ENCODE results near the gene NT5M. TPM values are rescaled to one million over a fixed set of nuclear protein-coding genes. Genes with fewer than 3 reads are reported as not detected.

Gene NT5M
- total and polyA plus RNA-seq, 10 donors = 1.2 to 3.6 (median 2.6) TPM

GRCh38 chr17:17303847-17304490, 796 bp downstream of the NT5M start:
- peaks cover 0 to 9% (median 0%) of the 10 kb centered on the region in 7 donors for H3K27me3 ChIP-seq (replicated peaks in 1 of 7)
- H3K4me3 ChIP-seq = peak overlapping the region; percentile 12 to 89 (median 53)
- peak overlapping the region in 6 of 8 donors; percentile 44 to 84 (median 68) for H3K27ac ChIP-seq
- 10 to 18% (median 12%) methylated on average over 13 to 21 of the region's 21 CpGs for WGBS, 5 donors
- no peaks in the 10 kb centered on the region for H3K9me3 ChIP-seq
- H3K4me1 ChIP-seq = peaks cover 18 to 55% (median 43%) of the 10 kb centered on the region in 6 donors
- intact Hi-C loops (cut with DNase I; ENCODE audit: low total_unique reads) = no loop called here
- TF ChIP-seq, protein P1, sequence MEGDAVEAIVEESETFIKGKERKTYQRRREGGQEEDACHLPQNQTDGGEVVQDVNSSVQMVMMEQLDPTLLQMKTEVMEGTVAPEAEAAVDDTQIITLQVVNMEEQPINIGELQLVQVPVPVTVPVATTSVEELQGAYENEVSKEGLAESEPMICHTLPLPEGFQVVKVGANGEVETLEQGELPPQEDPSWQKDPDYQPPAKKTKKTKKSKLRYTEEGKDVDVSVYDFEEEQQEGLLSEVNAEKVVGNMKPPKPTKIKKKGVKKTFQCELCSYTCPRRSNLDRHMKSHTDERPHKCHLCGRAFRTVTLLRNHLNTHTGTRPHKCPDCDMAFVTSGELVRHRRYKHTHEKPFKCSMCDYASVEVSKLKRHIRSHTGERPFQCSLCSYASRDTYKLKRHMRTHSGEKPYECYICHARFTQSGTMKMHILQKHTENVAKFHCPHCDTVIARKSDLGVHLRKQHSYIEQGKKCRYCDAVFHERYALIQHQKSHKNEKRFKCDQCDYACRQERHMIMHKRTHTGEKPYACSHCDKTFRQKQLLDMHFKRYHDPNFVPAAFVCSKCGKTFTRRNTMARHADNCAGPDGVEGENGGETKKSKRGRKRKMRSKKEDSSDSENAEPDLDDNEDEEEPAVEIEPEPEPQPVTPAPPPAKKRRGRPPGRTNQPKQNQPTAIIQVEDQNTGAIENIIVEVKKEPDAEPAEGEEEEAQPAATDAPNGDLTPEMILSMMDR (IDR thresholded peaks at IDR 0.05 in 8 of 11, conservative IDR thresholded peaks at IDR 0.05 in 3 of 11) = no peak
- TF ChIP-seq POLR2AphosphoS5 (IDR thresholded peaks at IDR 0.05) = no peak
- TF ChIP-seq POLR2A (IDR thresholded peaks at IDR 0.05) = no peak
- no peaks in the 10 kb centered on the region for H3K36me3 ChIP-seq
- no peak for DNase-seq

- 10 to 40% (median 24%) methylated on average over 2 of the region's 2 CpGs for WGBS, 5 donors
- Histone ChIP-seq H3K36me3 (no peaks in the 10 kb centered on the region), H3K4me1 (peaks cover 18 to 55% (median 43%) of the 10 kb centered on the region in 6 donors), H3K9me3 (no peaks in the 10 kb centered on the region), H3K27ac (peak overlapping the region in 5 of 8 donors; percentile 44 to 84 (median 76)), H3K4me3 (peak overlapping the region in 1 of 8 donors; percentile 89), H3K27me3 (replicated peaks in 1 of 7) (peaks cover 0 to 9% (median 0%) of the 10 kb centered on the region in 7 donors)
- intact Hi-C loops (cut with DNase I; ENCODE audit: low total_unique reads) = no loop called here
- TF ChIP-seq, protein P1 (IDR thresholded peaks at IDR 0.05 in 8 of 11, conservative IDR thresholded peaks at IDR 0.05 in 3 of 11) = no peak
- TF ChIP-seq POLR2A (IDR thresholded peaks at IDR 0.05) = no peak
- TF ChIP-seq POLR2AphosphoS5 (IDR thresholded peaks at IDR 0.05) = peak in 1 of 3 donors; percentile 20
- no peak for DNase-seq
Observed at GRCh38 chr17:17304521-17304985, 1.4 kb downstream of the NT5M start.

GRCh38 chr17:17305281-17305801, 2.2 kb downstream of the NT5M start:
- no peaks in the 10 kb centered on the region for H3K9me3 ChIP-seq
- peak; percentile 88 for DNase-seq
- peak in 2 of 3 donors; percentile 42 to 64 for TF ChIP-seq POLR2AphosphoS5 (IDR thresholded peaks at IDR 0.05)
- TF ChIP-seq, protein P1 (IDR thresholded peaks at IDR 0.05 in 8 of 11, conservative IDR thresholded peaks at IDR 0.05 in 3 of 11) = no peak
- intact Hi-C loops (cut with DNase I; ENCODE audit: low total_unique reads) = no loop called here
- peaks cover 0 to 8% (median 0%) of the 10 kb centered on the region in 7 donors for H3K27me3 ChIP-seq (replicated peaks in 1 of 7)
- peaks cover 18 to 53% (median 41%) of the 10 kb centered on the region in 6 donors for H3K4me1 ChIP-seq
- H3K36me3 ChIP-seq = no peaks in the 10 kb centered on the region
- peak overlapping the region in 5 of 8 donors; percentile 44 to 84 (median 76) for H3K27ac ChIP-seq
- 10 to 19% (median 16%) methylated on average over 7 to 8 of the region's 8 CpGs for WGBS, 5 donors
- H3K4me3 ChIP-seq = peak overlapping the region in 2 of 8 donors; percentile 9 to 27

GRCh38 chr17:17309356-17309755, 6.2 kb downstream of the NT5M start:
- no peaks in the 10 kb centered on the region for H3K27me3 ChIP-seq (replicated peaks in 1 of 7)
- 89 to 100% (median 95%) methylated on average over 1 of the region's 1 CpG for WGBS, 5 donors
- peaks cover 6 to 31% (median 18%) of the 10 kb centered on the region in 6 donors for H3K4me1 ChIP-seq
- intact Hi-C loops (cut with DNase I; ENCODE audit: low total_unique reads) = no loop called here
- no peak overlapping the region for H3K27ac ChIP-seq
- no peaks in the 10 kb centered on the region for H3K9me3 ChIP-seq
- TF ChIP-seq, protein P1 (IDR thresholded peaks at IDR 0.05 in 8 of 11, conservative IDR thresholded peaks at IDR 0.05 in 3 of 11) = no peak
- TF ChIP-seq POLR2AphosphoS5 (IDR thresholded peaks at IDR 0.05) (no peak), POLR2A (IDR thresholded peaks at IDR 0.05) (no peak)
- no peak for DNase-seq
- no peaks in the 10 kb centered on the region for H3K36me3 ChIP-seq
- no peak overlapping the region for H3K4me3 ChIP-seq

Data from spleen (tissue), 11 donors.